ENCODE data around the gene IDH2.

IDH2 gene

DNA sequence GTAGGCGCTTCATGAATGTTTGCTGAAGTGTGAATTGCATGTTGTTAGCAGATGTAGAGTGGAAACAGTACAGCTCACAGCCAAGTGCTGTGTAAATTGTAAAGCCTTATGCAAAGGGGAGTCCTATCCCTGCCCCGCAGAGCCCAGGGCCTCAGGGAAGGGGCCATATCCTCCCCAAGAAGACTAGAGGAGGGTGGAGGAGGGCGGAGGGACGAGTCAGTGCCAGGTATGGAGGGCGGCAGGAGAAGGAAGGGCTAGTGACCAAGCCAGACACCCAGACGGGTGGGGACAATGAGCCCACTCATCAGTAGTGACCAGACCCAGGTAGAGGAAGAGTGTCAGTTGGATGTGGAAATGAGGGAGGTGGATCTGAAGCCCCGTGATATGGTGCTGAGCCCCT is 56.0 kb downstream of the IDH2 start:
- H3K4me3 ChIP-seq (ENCODE audit: low read length in 2 of 2): peak overlapping the region in 1 of 2 donors; percentile 15
- peak overlapping the region in 1 of 2 donors; percentile 17 for H3K9ac ChIP-seq (ENCODE audit: low read depth in 1 of 2, low read length in 2 of 2)
- no peaks in the 10 kb centered on the region for H3K9me3 ChIP-seq (ENCODE audit: control insufficient read depth in 2 of 2, low read length in 2 of 2)
- H3K27me3 ChIP-seq (ENCODE audit: control insufficient read depth in 2 of 2, insufficient read depth in 2 of 2, low read length in 2 of 2): no peaks in the 10 kb centered on the region
- peaks cover 23 to 24% of the 10 kb centered on the region in 2 donors for H3K4me1 ChIP-seq (ENCODE audit: control insufficient read depth in 2 of 2, insufficient read depth in 2 of 2, low read length in 2 of 2)
- H3K36me3 ChIP-seq (ENCODE audit: control insufficient read depth in 2 of 2, insufficient read depth in 2 of 2, low read length in 2 of 2): peaks cover 0 to 4% of the 10 kb centered on the region in 2 donors
- H3K27ac ChIP-seq (ENCODE audit: low read depth in 2 of 2, low read length in 2 of 2): peak overlapping the region; percentile 80 to 89

DNA sequence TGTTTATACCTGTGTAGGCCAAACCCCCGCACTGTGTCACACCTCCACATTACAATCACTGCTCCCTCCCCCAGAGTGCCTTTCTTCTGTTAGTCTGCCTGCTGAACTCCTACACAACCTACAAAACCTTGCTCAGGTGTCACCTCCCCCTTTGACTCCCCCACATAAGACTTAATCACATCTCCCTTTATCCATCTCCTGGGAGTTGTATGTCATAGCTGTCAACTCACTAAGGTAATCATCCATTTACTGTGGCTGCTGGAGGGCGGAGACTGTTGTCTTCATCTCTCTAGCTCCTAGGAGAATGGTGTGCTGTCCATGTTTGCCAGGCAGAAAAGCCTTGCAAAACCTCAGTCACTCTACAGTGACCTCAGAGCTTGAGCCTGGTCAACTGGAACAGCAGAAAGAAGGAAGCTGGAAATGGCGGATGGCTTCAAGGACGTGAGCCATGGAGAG is 57.3 kb downstream of the IDH2 start:
- Histone ChIP-seq H3K4me1 (ENCODE audit: control insufficient read depth in 2 of 2, insufficient read depth in 2 of 2, low read length in 2 of 2) (peaks cover 27 to 33% of the 10 kb centered on the region in 2 donors), H3K27ac (ENCODE audit: low read depth in 2 of 2, low read length in 2 of 2) (no peak overlapping the region), H3K4me3 (ENCODE audit: low read length in 2 of 2) (no peak overlapping the region), H3K9me3 (ENCODE audit: control insufficient read depth in 2 of 2, low read length in 2 of 2) (no peaks in the 10 kb centered on the region), H3K9ac (ENCODE audit: low read depth in 1 of 2, low read length in 2 of 2) (no peak overlapping the region), H3K27me3 (ENCODE audit: control insufficient read depth in 2 of 2, insufficient read depth in 2 of 2, low read length in 2 of 2) (no peaks in the 10 kb centered on the region), H3K36me3 (ENCODE audit: control insufficient read depth in 2 of 2, insufficient read depth in 2 of 2, low read length in 2 of 2) (peaks cover 0 to 4% of the 10 kb centered on the region in 2 donors)

DNA sequence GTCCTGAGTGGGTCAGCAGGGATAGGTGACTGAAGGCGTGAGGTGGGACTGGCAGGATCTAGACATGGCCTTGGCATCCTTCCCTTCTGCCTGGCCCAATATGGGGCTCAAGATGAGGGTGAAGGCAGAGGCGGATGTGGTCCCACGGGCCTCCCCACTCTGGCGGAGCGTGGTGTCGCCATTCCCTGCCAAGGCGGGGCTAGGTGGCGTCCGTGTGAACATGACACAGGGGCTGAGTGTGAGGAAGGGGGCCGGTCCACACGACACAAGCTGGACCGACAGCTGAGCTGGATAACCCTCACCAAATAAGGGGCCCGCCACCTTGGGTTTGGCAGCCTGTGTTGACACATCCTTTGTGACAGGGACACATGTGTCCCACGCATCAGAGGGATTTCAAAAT is 58.1 kb downstream of the IDH2 start:
- Histone ChIP-seq H3K4me3 (ENCODE audit: low read length in 2 of 2) (no peak overlapping the region), H3K36me3 (ENCODE audit: control insufficient read depth in 2 of 2, insufficient read depth in 2 of 2, low read length in 2 of 2) (peaks cover 0 to 4% of the 10 kb centered on the region in 2 donors), H3K9ac (ENCODE audit: low read depth in 1 of 2, low read length in 2 of 2) (no peak overlapping the region), H3K27me3 (ENCODE audit: control insufficient read depth in 2 of 2, insufficient read depth in 2 of 2, low read length in 2 of 2) (no peaks in the 10 kb centered on the region), H3K27ac (ENCODE audit: low read depth in 2 of 2, low read length in 2 of 2) (no peak overlapping the region), H3K4me1 (ENCODE audit: control insufficient read depth in 2 of 2, insufficient read depth in 2 of 2, low read length in 2 of 2) (peaks cover 28 to 35% of the 10 kb centered on the region in 2 donors), H3K9me3 (ENCODE audit: control insufficient read depth in 2 of 2, low read length in 2 of 2) (no peaks in the 10 kb centered on the region)

DNA sequence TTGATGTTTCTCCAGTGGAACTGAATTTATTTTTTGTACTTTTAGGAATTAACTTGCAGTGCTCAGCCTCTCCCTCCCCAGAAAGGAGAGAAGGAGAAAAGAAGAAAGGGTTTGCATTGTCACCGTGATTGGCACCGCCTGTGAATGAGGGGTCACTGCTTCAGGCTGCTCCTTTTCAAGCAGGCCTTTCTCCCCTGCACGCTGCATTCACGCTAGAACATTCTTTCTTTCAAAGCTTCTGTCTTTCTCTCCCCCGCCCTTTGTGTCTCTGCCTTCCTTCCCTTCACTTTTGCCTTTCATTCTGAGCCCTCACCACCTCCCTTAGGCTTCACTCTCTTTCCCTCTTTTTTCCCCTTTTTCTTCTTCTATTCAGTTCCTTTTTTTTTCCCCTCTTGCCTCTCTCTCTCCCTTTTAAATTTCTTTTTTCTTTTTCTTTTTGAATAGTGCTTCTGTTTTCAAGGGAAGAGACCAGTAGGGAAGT is 58.7 kb downstream of the IDH2 start:
- no peak overlapping the region for H3K27ac ChIP-seq (ENCODE audit: low read depth in 2 of 2, low read length in 2 of 2)
- peaks cover 0 to 4% of the 10 kb centered on the region in 2 donors for H3K36me3 ChIP-seq (ENCODE audit: control insufficient read depth in 2 of 2, insufficient read depth in 2 of 2, low read length in 2 of 2)
- H3K9ac ChIP-seq (ENCODE audit: low read depth in 1 of 2, low read length in 2 of 2): peak overlapping the region in 1 of 2 donors; percentile 5
- H3K9me3 ChIP-seq (ENCODE audit: control insufficient read depth in 2 of 2, low read length in 2 of 2): no peaks in the 10 kb centered on the region
- H3K27me3 ChIP-seq (ENCODE audit: control insufficient read depth in 2 of 2, insufficient read depth in 2 of 2, low read length in 2 of 2): no peaks in the 10 kb centered on the region
- no peak overlapping the region for H3K4me3 ChIP-seq (ENCODE audit: low read length in 2 of 2)
- peaks cover 28 to 35% of the 10 kb centered on the region in 2 donors for H3K4me1 ChIP-seq (ENCODE audit: control insufficient read depth in 2 of 2, insufficient read depth in 2 of 2, low read length in 2 of 2)

DNA sequence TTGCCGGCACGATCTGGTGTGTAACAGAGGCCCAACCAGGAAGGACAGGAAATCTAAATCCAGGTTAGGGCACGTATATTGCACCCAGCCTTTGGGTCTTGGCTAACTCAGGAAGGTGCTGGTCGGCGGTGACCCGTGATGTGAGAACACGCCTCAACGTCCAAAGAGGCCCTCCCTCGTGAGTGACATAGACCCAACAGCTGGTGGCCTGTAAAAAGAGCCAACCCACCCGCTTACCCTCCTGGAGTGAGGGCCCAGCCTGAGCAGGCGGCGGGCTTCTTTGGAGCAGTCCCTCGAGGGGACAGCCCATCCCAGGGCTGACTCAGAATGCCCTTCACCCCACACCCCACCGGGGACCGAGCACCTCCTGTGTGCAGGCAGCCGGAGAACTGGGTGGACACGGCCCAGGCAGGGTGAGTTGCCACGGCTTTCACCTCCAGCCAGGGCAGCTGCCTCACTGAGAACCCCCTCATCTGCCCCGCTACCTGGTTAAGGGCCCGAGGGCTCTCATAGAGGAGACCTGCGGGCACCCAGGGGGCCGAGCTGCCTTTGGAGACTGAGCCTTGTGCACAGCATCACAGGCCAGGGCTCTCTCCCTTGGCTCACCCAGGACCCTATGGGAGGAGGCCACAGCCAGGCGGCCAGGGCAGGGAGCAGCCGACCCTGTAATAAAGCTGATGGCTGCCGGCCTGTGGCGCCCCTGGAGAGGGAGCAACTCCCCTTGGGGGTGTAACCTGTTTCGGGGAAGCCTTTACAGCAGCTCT is 59.3 kb downstream of the IDH2 start:
- Histone ChIP-seq H3K4me1 (ENCODE audit: control insufficient read depth in 2 of 2, insufficient read depth in 2 of 2, low read length in 2 of 2) (peaks cover 28 to 33% of the 10 kb centered on the region in 2 donors), H3K9me3 (ENCODE audit: control insufficient read depth in 2 of 2, low read length in 2 of 2) (no peaks in the 10 kb centered on the region), H3K9ac (ENCODE audit: low read depth in 1 of 2, low read length in 2 of 2) (no peak overlapping the region), H3K36me3 (ENCODE audit: control insufficient read depth in 2 of 2, insufficient read depth in 2 of 2, low read length in 2 of 2) (peaks cover 0 to 4% of the 10 kb centered on the region in 2 donors), H3K4me3 (ENCODE audit: low read length in 2 of 2) (no peak overlapping the region), H3K27ac (ENCODE audit: low read depth in 2 of 2, low read length in 2 of 2) (no peak overlapping the region), H3K27me3 (ENCODE audit: control insufficient read depth in 2 of 2, insufficient read depth in 2 of 2, low read length in 2 of 2) (no peaks in the 10 kb centered on the region)

DNA sequence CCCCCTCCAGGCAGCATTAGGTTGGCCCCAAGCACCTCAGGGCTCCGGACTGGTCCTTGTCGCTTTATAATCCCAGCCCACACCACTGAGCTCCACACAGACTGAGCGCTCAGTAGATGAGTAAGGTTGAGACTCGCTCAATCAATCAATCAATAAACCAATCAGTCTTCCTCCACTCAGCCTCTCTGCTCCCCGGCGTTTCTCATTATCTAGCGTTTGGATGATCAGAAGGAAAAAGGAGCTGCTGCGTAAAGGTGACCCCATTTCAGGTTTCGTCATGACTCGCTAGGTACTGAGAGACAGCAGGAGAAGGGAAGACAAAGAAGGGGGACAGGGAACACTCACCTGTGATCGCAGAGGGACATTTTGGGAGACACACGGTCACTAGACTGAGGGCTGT is 59.9 kb downstream of the IDH2 start:
- no peaks in the 10 kb centered on the region for H3K27me3 ChIP-seq (ENCODE audit: control insufficient read depth in 2 of 2, insufficient read depth in 2 of 2, low read length in 2 of 2)
- no peak overlapping the region for H3K27ac ChIP-seq (ENCODE audit: low read depth in 2 of 2, low read length in 2 of 2)
- H3K4me3 ChIP-seq (ENCODE audit: low read length in 2 of 2): no peak overlapping the region
- peaks cover 0 to 4% of the 10 kb centered on the region in 2 donors for H3K36me3 ChIP-seq (ENCODE audit: control insufficient read depth in 2 of 2, insufficient read depth in 2 of 2, low read length in 2 of 2)
- no peaks in the 10 kb centered on the region for H3K9me3 ChIP-seq (ENCODE audit: control insufficient read depth in 2 of 2, low read length in 2 of 2)
- H3K9ac ChIP-seq (ENCODE audit: low read depth in 1 of 2, low read length in 2 of 2): no peak overlapping the region
- peaks cover 24 to 28% of the 10 kb centered on the region in 2 donors for H3K4me1 ChIP-seq (ENCODE audit: control insufficient read depth in 2 of 2, insufficient read depth in 2 of 2, low read length in 2 of 2)

DNA sequence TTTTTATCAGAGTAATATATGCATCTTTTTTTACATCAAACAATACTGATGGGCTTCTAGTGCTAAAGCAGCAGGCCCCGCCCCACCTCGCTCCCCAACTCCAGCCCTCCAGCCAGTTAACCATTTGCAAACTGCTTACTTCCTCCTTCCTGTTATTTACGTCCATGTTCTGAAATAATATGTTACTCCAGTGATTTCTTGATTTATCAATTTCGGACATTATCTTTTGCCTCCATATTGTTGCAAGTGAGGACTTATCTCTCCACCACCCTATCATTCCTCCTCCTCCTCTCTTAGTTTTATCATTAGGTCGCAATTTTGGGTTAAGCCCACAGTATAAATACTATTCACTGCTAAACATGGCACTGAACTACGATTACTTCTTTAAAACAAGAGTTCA is 61.6 kb downstream of the IDH2 start:
- no peak overlapping the region for H3K27ac ChIP-seq (ENCODE audit: low read depth in 2 of 2, low read length in 2 of 2)

DNA sequence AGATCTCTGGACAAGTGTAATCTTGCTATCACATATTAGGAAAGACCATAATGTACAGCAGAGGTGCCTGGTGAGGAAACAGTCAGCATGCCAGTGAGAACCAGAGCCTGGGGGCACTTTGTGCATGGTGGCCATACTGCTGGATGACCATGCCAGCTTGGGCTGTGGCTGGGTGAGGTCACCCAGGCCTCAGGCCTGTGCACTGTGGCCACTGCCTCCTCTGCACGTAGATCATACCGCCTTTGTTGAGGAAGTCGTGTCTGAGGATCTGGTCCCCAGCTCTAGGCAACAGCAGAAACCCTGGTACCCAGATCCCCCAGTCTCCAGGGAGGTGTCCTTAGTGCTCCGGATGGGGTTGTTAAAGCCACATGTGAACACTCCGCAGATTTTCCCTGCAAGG is 62.3 kb downstream of the IDH2 start:
- Histone ChIP-seq H3K27me3 (ENCODE audit: control insufficient read depth in 2 of 2, insufficient read depth in 2 of 2, low read length in 2 of 2) (no peaks in the 10 kb centered on the region), H3K27ac (ENCODE audit: low read depth in 2 of 2, low read length in 2 of 2) (no peak overlapping the region), H3K9ac (ENCODE audit: low read depth in 1 of 2, low read length in 2 of 2) (no peak overlapping the region), H3K36me3 (ENCODE audit: control insufficient read depth in 2 of 2, insufficient read depth in 2 of 2, low read length in 2 of 2) (peaks cover 2 to 4% of the 10 kb centered on the region in 2 donors), H3K4me1 (ENCODE audit: control insufficient read depth in 2 of 2, insufficient read depth in 2 of 2, low read length in 2 of 2) (peaks cover 17 to 24% of the 10 kb centered on the region in 2 donors), H3K4me3 (ENCODE audit: low read length in 2 of 2) (no peak overlapping the region), H3K9me3 (ENCODE audit: control insufficient read depth in 2 of 2, low read length in 2 of 2) (no peaks in the 10 kb centered on the region)

More for the DNA sequence above, 61.6 kb downstream of the IDH2 start:
- Histone ChIP-seq H3K4me1 (ENCODE audit: control insufficient read depth in 2 of 2, insufficient read depth in 2 of 2, low read length in 2 of 2) (peaks cover 13 to 18% of the 10 kb centered on the region in 2 donors), H3K9ac (ENCODE audit: low read depth in 1 of 2, low read length in 2 of 2) (no peak overlapping the region), H3K4me3 (ENCODE audit: low read length in 2 of 2) (no peak overlapping the region), H3K36me3 (ENCODE audit: control insufficient read depth in 2 of 2, insufficient read depth in 2 of 2, low read length in 2 of 2) (peaks cover 2 to 4% of the 10 kb centered on the region in 2 donors), H3K9me3 (ENCODE audit: control insufficient read depth in 2 of 2, low read length in 2 of 2) (no peaks in the 10 kb centered on the region), H3K27me3 (ENCODE audit: control insufficient read depth in 2 of 2, insufficient read depth in 2 of 2, low read length in 2 of 2) (no peaks in the 10 kb centered on the region)

DNA sequence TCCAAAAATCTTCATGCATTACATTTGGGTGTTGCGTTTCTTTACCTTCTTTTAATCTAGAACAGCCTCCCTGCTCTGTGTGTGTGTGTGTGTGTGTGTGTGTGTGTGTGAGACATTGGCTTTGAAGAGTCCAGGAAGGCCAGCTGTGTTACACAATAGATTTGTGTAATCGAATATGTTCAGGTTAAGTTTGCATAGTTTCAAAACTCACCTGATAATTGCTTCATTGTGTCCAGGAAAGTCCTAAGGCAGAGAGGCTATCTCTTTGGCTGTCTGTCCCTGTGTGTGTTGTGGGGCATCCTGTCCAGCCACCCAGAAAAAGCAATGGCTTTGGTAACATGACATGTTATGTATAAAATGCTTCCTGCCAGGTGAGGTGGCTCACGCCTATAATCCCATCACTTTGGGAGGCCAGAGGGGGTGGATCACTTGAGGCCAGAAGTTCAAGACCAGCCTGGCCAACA is 63.6 kb downstream of the IDH2 start:
- no peak overlapping the region for H3K4me3 ChIP-seq (ENCODE audit: low read length in 2 of 2)
- no peaks in the 10 kb centered on the region for H3K9me3 ChIP-seq (ENCODE audit: control insufficient read depth in 2 of 2, low read length in 2 of 2)
- no peaks in the 10 kb centered on the region for H3K27me3 ChIP-seq (ENCODE audit: control insufficient read depth in 2 of 2, insufficient read depth in 2 of 2, low read length in 2 of 2)
- H3K27ac ChIP-seq (ENCODE audit: low read depth in 2 of 2, low read length in 2 of 2): no peak overlapping the region
- H3K4me1 ChIP-seq (ENCODE audit: control insufficient read depth in 2 of 2, insufficient read depth in 2 of 2, low read length in 2 of 2): peaks cover 26 to 37% of the 10 kb centered on the region in 2 donors
- H3K9ac ChIP-seq (ENCODE audit: low read depth in 1 of 2, low read length in 2 of 2): no peak overlapping the region
- peaks cover 2 to 4% of the 10 kb centered on the region in 2 donors for H3K36me3 ChIP-seq (ENCODE audit: control insufficient read depth in 2 of 2, insufficient read depth in 2 of 2, low read length in 2 of 2)

DNA sequence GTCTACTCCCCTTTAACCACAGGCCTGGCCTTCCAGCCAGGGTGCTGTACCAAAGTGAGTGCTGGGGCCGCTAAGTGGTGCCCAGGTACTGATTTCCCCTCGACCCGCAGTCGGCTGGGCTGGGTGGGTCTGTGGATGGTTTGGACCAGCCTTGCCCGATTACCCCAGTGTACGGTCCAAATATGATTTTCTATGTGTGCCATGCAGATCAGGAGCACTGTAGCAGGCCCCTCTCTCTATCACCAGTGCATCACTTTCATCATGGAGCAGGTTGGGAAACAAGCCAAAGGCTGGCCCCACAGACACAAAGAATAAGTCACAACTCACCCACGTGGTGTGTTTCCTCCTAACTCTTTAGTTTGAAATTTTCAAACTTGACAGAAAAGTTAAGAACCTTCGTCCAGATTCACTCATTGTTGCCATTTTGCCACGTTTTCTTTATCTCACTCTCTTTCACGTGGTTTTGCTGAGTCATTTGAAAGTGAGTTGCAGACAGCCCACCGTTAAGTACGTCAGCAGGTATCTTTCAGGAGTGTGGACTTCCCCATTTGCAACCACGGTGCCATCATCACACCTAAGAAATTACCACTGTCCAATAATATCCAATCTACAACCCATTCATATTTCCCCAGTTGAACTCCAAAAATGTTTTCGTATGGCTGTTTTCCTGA is 64.2 kb downstream of the IDH2 start:
- H3K4me3 ChIP-seq (ENCODE audit: low read length in 2 of 2): no peak overlapping the region
- no peak overlapping the region for H3K27ac ChIP-seq (ENCODE audit: low read depth in 2 of 2, low read length in 2 of 2)
- no peak overlapping the region for H3K9ac ChIP-seq (ENCODE audit: low read depth in 1 of 2, low read length in 2 of 2)
- H3K4me1 ChIP-seq (ENCODE audit: control insufficient read depth in 2 of 2, insufficient read depth in 2 of 2, low read length in 2 of 2): peaks cover 32 to 43% of the 10 kb centered on the region in 2 donors
- no peaks in the 10 kb centered on the region for H3K9me3 ChIP-seq (ENCODE audit: control insufficient read depth in 2 of 2, low read length in 2 of 2)
- H3K27me3 ChIP-seq (ENCODE audit: control insufficient read depth in 2 of 2, insufficient read depth in 2 of 2, low read length in 2 of 2): no peaks in the 10 kb centered on the region
- peaks cover 2 to 4% of the 10 kb centered on the region in 2 donors for H3K36me3 ChIP-seq (ENCODE audit: control insufficient read depth in 2 of 2, insufficient read depth in 2 of 2, low read length in 2 of 2)

Measured in mucosa of rectum (tissue), 2 donors.